ENCODE results near the gene SLC28A3. TPM values are rescaled to one million over a fixed set of nuclear protein-coding genes. Genes with fewer than 3 reads are reported as not detected.
A peak's percentile ranks its signal among the peaks of the same experiment; 100 is the strongest.

The SLC28A3 gene
- total RNA-seq, 2 experiments from 2014 or later, result 0.09 to 0.45 TPM

DNA sequence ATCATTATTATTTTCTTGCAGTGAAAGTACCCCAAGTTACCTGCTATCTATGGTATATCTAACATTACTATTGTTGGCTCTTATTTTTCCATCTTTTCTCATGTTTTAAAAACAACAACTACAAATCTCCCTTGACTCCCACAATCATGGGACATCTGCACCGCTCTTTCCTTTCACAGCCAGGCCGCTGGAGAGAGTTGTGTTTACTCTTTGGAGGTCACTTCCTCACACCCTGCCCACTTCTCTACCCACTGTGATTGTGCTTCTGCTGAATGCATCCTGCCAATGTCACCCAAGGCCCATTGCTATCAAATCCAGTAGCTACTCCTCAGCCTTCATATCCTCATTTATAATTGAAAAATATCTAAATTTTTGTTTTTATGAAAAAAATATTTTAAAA lies 29.7 kb downstream of the SLC28A3 start:
- Mint-ChIP-seq H3K36me3 (no peaks in the 10 kb centered on the region), H3K27ac (no peak overlapping the region), H3K27me3 (no peaks in the 10 kb centered on the region), H3K4me1 (peaks cover 8% of the 10 kb centered on the region), H3K4me3 (no peak overlapping the region), H3K9me3 (ENCODE audit: low read depth) (no peaks in the 10 kb centered on the region)
- DNase-seq (no peak), ATAC-seq (no peak)
- CTCF ChIA-PET, result interaction anchor here (0.8 to 2.3 kb wide), 4 partner anchors 15 to 304 kb away, joined by 3 to 5 read pairs (median 4); no protein-coding TSS in a partner anchor

GRCh38 chr9:84305497-84306131 lies 34.9 kb downstream of the SLC28A3 start:
- no peak overlapping the region for H3K27ac Mint-ChIP-seq

DNA sequence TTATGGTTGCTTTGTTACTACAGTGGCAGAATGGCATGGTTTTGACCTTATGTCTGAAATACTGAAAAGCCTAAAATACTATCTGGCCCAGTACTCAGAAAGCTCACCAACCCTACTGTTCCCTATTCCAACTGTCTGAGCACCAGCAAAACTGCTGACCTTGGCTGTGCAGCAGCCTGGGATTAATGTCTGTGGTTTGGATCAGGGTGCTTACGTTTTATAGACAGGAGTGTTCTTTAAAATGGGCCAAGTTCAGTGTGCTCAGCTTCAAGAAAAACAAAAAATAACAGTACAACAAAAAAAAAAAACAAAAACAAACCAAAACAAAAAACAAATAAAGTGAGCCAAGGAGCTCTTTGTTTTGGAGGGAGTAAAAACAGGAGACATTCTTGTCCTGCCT lies 36.4 kb downstream of the SLC28A3 start:
- CTCF ChIA-PET, result interaction anchor here (1.4 to 2.3 kb wide), 3 partner anchors 10 to 43 kb away, joined by 4 to 9 read pairs (median 6); no protein-coding TSS in a partner anchor
- Mint-ChIP-seq H3K4me1 (peaks cover 7% of the 10 kb centered on the region), H3K27ac (no peak overlapping the region), H3K9me3 (ENCODE audit: low read depth) (no peaks in the 10 kb centered on the region), H3K36me3 (no peaks in the 10 kb centered on the region), H3K4me3 (no peak overlapping the region), H3K27me3 (no peaks in the 10 kb centered on the region)
- DNase-seq (no peak), ATAC-seq (no peak)

More at GRCh38 chr9:84305497-84306131, 34.9 kb downstream of the SLC28A3 start:
- CTCF ChIA-PET, result interaction anchor here (1.4 to 2.3 kb wide), 2 partner anchors 9 kb away, joined by 4 to 9 read pairs; no protein-coding TSS in a partner anchor
- no peak for ATAC-seq
- H3K36me3 Mint-ChIP-seq, result no peaks in the 10 kb centered on the region
- peaks cover 7% of the 10 kb centered on the region for H3K4me1 Mint-ChIP-seq
- H3K27me3 Mint-ChIP-seq, result no peaks in the 10 kb centered on the region
- H3K9me3 Mint-ChIP-seq (ENCODE audit: low read depth), result no peaks in the 10 kb centered on the region
- H3K4me3 Mint-ChIP-seq, result no peak overlapping the region
- no peak for DNase-seq

DNA sequence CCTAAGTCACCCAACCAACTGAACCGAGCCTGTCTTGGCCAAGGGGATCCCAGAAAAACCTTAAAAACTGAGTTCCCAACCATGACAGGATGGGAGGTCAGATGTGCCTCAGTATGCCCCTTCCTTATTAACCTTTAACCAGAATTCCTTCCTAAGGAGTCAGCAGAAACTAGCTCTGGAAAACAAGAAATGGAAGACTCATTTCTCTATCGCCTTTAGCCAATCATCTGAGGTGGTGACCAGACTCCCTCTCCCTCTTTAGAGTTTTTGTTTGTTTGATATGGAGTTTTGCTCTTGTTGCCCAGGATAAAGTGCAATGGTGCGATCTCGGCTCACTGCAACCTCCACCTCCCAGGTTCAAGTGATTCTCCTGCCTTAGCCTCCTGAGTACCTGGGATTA lies 37.5 kb downstream of the SLC28A3 start:
- H3K4me3 Mint-ChIP-seq, result no peak overlapping the region
- peaks cover 7% of the 10 kb centered on the region for H3K4me1 Mint-ChIP-seq
- H3K36me3 Mint-ChIP-seq, result no peaks in the 10 kb centered on the region
- ATAC-seq, result no peak
- CTCF ChIA-PET, result interaction anchor here (1.4 kb wide), 1 partner anchor 9 kb away, joined by 6 read pairs; no protein-coding TSS in a partner anchor
- H3K9me3 Mint-ChIP-seq (ENCODE audit: low read depth), result no peaks in the 10 kb centered on the region
- no peak for DNase-seq
- no peak overlapping the region for H3K27ac Mint-ChIP-seq
- no peaks in the 10 kb centered on the region for H3K27me3 Mint-ChIP-seq

DNA sequence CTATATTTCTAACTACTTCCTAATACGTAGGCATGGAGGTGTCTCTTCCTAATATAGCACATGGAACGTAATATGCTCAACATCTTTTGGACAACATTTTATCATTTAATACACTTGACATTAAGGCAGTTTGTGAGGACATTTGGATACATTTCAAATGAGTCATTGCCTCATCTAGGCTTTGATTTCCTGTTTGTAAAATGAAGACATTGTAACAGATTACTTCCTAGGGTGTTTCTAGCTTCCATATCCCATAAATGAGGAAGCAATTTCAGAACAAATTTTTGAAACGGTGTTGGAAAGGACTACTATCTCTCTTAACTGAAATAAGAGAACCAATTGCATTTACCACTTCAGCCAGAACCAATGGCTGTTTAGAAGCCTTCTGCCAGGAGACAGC lies 38.7 kb downstream of the SLC28A3 start:
- Mint-ChIP-seq H3K27me3 (no peaks in the 10 kb centered on the region), H3K4me3 (no peak overlapping the region), H3K36me3 (peaks cover 3% of the 10 kb centered on the region), H3K27ac (no peak overlapping the region), H3K9me3 (ENCODE audit: low read depth) (no peaks in the 10 kb centered on the region), H3K4me1 (peaks cover 17% of the 10 kb centered on the region)
- CTCF ChIA-PET, result interaction anchor here (1.0 to 1.4 kb wide), 2 partner anchors 10 to 12 kb away, joined by 3 read pairs; no protein-coding TSS in a partner anchor
- DNase-seq, result no peak
- ATAC-seq, result no peak

GRCh38 chr9:84300271-84300670 lies 40.3 kb downstream of the SLC28A3 start:
- H3K36me3 Mint-ChIP-seq, result peaks cover 3% of the 10 kb centered on the region
- no peak overlapping the region for H3K4me3 Mint-ChIP-seq
- ATAC-seq (no peak), DNase-seq (no peak)
- no peak overlapping the region for H3K27ac Mint-ChIP-seq
- H3K9me3 Mint-ChIP-seq (ENCODE audit: low read depth), result no peaks in the 10 kb centered on the region
- H3K27me3 Mint-ChIP-seq, result no peaks in the 10 kb centered on the region
- H3K4me1 Mint-ChIP-seq, result peaks cover 33% of the 10 kb centered on the region
- CTCF ChIA-PET, result interaction anchor here (0.8 kb wide), 1 partner anchor 39 kb away, joined by 3 read pairs; no protein-coding TSS in a partner anchor

DNA sequence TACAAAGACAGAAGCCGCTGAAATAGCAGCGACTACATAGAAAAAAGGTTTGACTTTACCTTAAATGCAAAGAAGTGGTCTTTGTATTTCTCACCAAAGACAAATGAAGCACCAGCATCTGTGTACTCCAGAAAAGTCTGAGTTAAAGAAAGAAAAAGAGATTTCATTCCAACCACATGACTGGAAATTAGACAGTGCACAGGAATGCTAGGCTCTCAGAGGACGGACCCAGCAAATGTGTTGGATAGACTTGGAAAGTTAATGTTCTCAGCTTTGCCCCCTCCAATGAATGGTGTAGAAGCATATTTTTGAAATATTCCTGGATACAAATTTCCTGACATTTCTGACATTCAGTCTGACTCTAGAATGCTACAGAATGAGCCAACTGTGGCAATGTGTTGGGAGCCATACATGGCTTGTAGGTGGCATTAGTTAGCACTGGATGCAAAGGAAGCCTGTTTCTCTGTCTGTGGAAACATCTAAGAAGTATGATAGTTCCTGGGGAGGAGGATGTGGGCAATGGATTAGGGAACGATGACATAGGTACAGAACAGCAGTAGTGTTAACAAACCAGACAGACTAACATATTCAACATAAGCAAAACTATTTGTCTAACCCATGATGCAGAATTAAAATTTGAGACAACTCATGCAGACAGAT lies 43.3 kb downstream of the SLC28A3 start:
- H3K4me3 Mint-ChIP-seq, result no peak overlapping the region
- H3K27ac Mint-ChIP-seq, result no peak overlapping the region
- ATAC-seq (no peak), DNase-seq (no peak)
- peaks cover 61% of the 10 kb centered on the region for H3K4me1 Mint-ChIP-seq
- CTCF ChIA-PET, result interaction anchor here (1.0 to 1.4 kb wide), 4 partner anchors 8 to 360 kb away, joined by 3 to 4 read pairs (median 3); no protein-coding TSS in a partner anchor
- H3K9me3 Mint-ChIP-seq (ENCODE audit: low read depth), result no peaks in the 10 kb centered on the region
- H3K36me3 Mint-ChIP-seq, result peaks cover 3% of the 10 kb centered on the region
- no peaks in the 10 kb centered on the region for H3K27me3 Mint-ChIP-seq

- peak overlapping the region; percentile 30 for H3K4me3 Mint-ChIP-seq
- no peaks in the 10 kb centered on the region for H3K27me3 Mint-ChIP-seq
- CTCF ChIA-PET, result interaction anchor here (0.9 to 4.2 kb wide), 11 partner anchors 8 to 359 kb away, joined by 3 to 19 read pairs (median 3); partner anchors contain the start of genes HNRNPK and RMI1
- DNase-seq (peak; percentile 46), ATAC-seq (peak; percentile 52)
- peaks cover 60% of the 10 kb centered on the region for H3K4me1 Mint-ChIP-seq
- H3K9me3 Mint-ChIP-seq (ENCODE audit: low read depth), result no peaks in the 10 kb centered on the region
- H3K27ac Mint-ChIP-seq, result peak overlapping the region; percentile 85
- H3K36me3 Mint-ChIP-seq, result peaks cover 3% of the 10 kb centered on the region
These were observed 44.3 kb downstream of the SLC28A3 start for GRCh38 chr9:84296146-84296843.

DNA sequence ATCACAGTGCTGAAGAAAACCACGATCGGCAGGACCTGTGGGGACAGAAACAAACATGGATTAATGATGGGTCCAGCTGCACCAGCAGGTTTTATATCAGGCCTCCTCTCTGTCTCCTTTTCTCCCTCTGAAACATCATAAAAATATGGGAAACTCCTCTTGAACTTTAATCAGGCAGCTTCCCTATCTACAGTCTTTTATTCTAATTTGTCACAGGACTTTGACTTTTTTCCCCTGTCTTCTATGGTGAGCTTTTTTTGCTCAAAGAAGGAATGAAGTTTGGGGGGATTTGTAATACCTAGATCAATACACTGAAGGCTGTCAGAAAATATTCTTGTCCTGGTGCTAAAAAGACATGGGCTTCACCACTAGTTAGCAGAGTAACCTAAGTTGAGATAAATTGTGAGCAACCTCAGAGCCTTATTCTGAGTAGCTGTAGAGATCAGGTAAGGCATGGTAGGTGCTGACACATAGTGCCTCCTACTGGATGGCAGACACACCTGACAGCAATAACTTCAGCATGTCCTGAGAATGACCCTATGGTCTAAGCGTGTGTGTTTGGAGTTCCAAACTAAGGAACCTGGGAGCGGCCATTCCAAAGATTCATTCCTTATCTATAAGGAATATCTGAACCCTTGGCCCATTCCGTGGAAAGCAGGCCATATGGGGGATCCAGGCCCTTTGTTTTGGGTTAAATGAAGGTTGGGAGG lies 46.2 kb downstream of the SLC28A3 start:
- Mint-ChIP-seq H3K27me3 (no peaks in the 10 kb centered on the region), H3K4me1 (peaks cover 69% of the 10 kb centered on the region), H3K9me3 (ENCODE audit: low read depth) (no peaks in the 10 kb centered on the region), H3K36me3 (peaks cover 3% of the 10 kb centered on the region), H3K4me3 (no peak overlapping the region), H3K27ac (peak overlapping the region; percentile 99)
- DNase-seq, result no peak
- CTCF ChIA-PET, result interaction anchor here (0.9 to 4.2 kb wide), 11 partner anchors 9 to 374 kb away, joined by 3 to 19 read pairs (median 4); partner anchors contain the start of gene KIF27
- no peak for ATAC-seq

DNA sequence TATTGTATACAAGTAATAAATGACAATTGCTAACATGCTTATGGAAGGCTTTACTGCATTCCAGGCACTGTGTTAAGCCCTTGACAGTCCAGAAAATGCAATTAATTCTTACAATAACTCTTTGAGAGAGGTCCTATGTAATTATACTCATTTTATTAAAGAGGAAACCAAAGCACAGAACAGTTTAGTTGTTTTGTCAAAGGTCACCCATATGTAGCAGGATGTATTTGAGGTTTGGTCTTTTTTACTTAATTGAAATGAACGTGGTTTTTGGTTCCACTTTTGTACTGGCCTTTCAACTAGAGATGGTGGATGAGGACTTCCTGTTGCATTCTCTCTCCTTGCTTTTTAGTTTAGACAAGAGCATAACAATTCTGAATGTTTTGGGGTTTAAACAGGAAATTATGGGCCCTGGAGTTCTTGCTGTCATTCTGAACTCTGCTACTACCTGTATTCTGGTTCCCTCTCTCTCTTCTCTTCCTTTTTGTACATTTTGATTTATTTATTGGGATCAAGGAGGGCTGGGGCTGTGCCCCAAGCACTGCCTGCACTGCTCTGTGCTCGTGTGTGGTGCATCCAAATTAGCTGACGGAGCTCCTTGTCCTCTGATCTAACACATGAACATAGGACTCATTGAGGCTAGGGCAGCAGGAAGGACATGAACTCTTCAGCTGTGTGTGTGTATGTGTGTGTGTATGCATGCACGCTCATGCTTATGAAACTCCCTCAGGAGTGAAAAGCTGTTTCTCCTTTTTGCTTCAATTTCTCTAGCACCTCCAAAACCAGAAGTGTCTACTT lies 47.4 kb downstream of the SLC28A3 start:
- H3K4me3 Mint-ChIP-seq, result peak overlapping the region; percentile 3
- no peaks in the 10 kb centered on the region for H3K9me3 Mint-ChIP-seq (ENCODE audit: low read depth)
- DNase-seq (peak; percentile 51), ATAC-seq (peak; percentile 63)
- H3K36me3 Mint-ChIP-seq, result peaks cover 3% of the 10 kb centered on the region
- CTCF ChIA-PET, result interaction anchor here (1.1 to 4.2 kb wide), 9 partner anchors 8 to 373 kb away, joined by 3 to 19 read pairs (median 4); partner anchors contain the start of gene KIF27
- peak overlapping the region; percentile 99 for H3K27ac Mint-ChIP-seq
- H3K27me3 Mint-ChIP-seq, result no peaks in the 10 kb centered on the region
- peaks cover 69% of the 10 kb centered on the region for H3K4me1 Mint-ChIP-seq

GRCh38 chr9:84285381-84285780 lies 55.2 kb downstream of the SLC28A3 start:
- no peak for ATAC-seq
- no peaks in the 10 kb centered on the region for H3K9me3 Mint-ChIP-seq (ENCODE audit: low read depth)
- no peak overlapping the region for H3K27ac Mint-ChIP-seq
- no peaks in the 10 kb centered on the region for H3K36me3 Mint-ChIP-seq
- H3K4me3 Mint-ChIP-seq, result no peak overlapping the region
- no peaks in the 10 kb centered on the region for H3K27me3 Mint-ChIP-seq
- peaks cover 15% of the 10 kb centered on the region for H3K4me1 Mint-ChIP-seq
- DNase-seq, result no peak
- CTCF ChIA-PET, result interaction anchor here (1.3 to 3.1 kb wide), 4 partner anchors 9 to 30 kb away, joined by 4 to 19 read pairs (median 6); no protein-coding TSS in a partner anchor

DNA sequence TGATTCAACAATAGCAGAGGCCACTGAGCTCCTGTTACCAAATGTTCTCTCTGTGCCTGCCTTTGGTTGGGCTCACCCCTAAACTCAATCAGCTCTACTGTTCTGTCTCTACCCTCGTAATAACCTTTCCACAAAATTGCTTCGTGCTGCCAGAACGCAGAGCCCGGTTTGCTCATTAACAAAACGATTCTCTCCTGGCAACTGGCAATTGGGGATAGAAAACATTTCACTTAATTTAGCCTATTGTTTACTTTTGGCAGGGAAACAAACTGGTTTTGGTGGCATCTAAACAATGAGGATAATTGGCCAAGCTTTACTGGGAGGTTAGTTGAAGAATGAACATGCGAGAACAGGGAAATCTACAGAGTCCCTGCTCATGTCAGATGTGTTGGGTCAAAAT lies 56.6 kb downstream of the SLC28A3 start:
- CTCF ChIA-PET, result interaction anchor here (3.1 kb wide), 1 partner anchor 11 kb away, joined by 19 read pairs; no protein-coding TSS in a partner anchor
- H3K27ac Mint-ChIP-seq, result no peak overlapping the region
- no peak for DNase-seq
- peaks cover 11% of the 10 kb centered on the region for H3K4me1 Mint-ChIP-seq
- no peaks in the 10 kb centered on the region for H3K9me3 Mint-ChIP-seq (ENCODE audit: low read depth)
- no peaks in the 10 kb centered on the region for H3K27me3 Mint-ChIP-seq
- no peak overlapping the region for H3K4me3 Mint-ChIP-seq
- ATAC-seq, result no peak
- no peaks in the 10 kb centered on the region for H3K36me3 Mint-ChIP-seq
